PC-9 (cell line): ENCODE results near the gene KLHL40. TPM values are rescaled to one million over a fixed set of nuclear protein-coding genes. Genes with fewer than 3 reads are reported as not detected.

Experiments used
- BruUV-seq: library from RNA; stranded (reverse); fragments of 400-500 nt; replicated peaks from 2 replicates; lab custom pipeline; 2021; lab: Mats Ljungman, UMichigan
- CTCF ChIA-PET: fragments of 300-600 bp; sonication (Branson Sonifier 250); formaldehyde crosslinking; loops from one replicate; lab custom pipeline; 2022; ENCODE audit warnings: antibody characterized with exemption; lab: Charles Lee
- POLR2A ChIA-PET: fragments of 300-600 bp; sonication (Branson Sonifier 250); formaldehyde crosslinking; loops from one replicate; lab custom pipeline; 2022; ENCODE audit warnings: antibody characterized with exemption; ENCODE audit not compliant: unreplicated experiment; lab: Charles Lee
- DNase-seq, 2 experiments: peaks; one replicate each; pipeline versions ENCODE4 v3.0.0 to v3.0.0-alpha.2; 2015 to 2022; ENCODE audit warnings: mixed read lengths in 1 of 2
- H2AFZ ChIP-seq: fragments of 200-600 bp; sonication (generic); 2 replicates; pipeline ENCODE4 v1.8.1; 2017; ENCODE audit warnings: antibody characterized with exemption
- H3F3A ChIP-seq: fragments of 200-600 bp; sonication (generic); 2 replicates; pipeline ENCODE4 v1.8.1; 2017; ENCODE audit warnings: antibody characterized with exemption, mild to moderate bottlenecking, low read depth; ENCODE audit not compliant: insufficient read depth
- H3K27ac ChIP-seq: fragments of 200-600 bp; sonication (generic); 2 replicates; pipeline ENCODE4 v1.6.1; 2016; ENCODE audit warnings: mixed run types
- H3K27me3 ChIP-seq: fragments of 200-600 bp; sonication (generic); 2 replicates; pipeline ENCODE4 v1.6.1; 2016; ENCODE audit warnings: low read depth, mixed run types; ENCODE audit not compliant: insufficient read depth
- H3K36me3 ChIP-seq: fragments of 200-600 bp; sonication (generic); 2 replicates; pipeline ENCODE4 v1.6.1; 2016; ENCODE audit warnings: low read depth, mixed run types
- H3K4me1 ChIP-seq: fragments of 200-600 bp; sonication (generic); replicated peaks from 2 replicates; pipeline ENCODE4 v1.6.1; 2016; ENCODE audit warnings: mixed run types; ENCODE audit not compliant: insufficient read depth
- H3K4me2 ChIP-seq: fragments of 200-600 bp; sonication (generic); 2 replicates; pipeline ENCODE4 v1.6.1; 2017; ENCODE audit warnings: mixed run types
- H3K4me3 ChIP-seq: fragments of 200-600 bp; sonication (generic); 2 replicates; pipeline ENCODE4 v1.6.1; 2016; ENCODE audit warnings: mixed run types
- H3K79me2 ChIP-seq: fragments of 200-600 bp; sonication (generic); 2 replicates; pipeline ENCODE4 v1.6.1; 2017; ENCODE audit warnings: low read depth, mixed run types
- H3K9me2 ChIP-seq: fragments of 200-600 bp; sonication (generic); 2 replicates; pipeline ENCODE4 v1.8.1; 2017; ENCODE audit warnings: mild to moderate bottlenecking; ENCODE audit not compliant: insufficient read depth
- H3K9me3 ChIP-seq: fragments of 200-600 bp; sonication (generic); 2 replicates; pipeline ENCODE4 v1.8.1; 2016; ENCODE audit warnings: low read depth; ENCODE audit not compliant: insufficient read depth
- H4K20me1 ChIP-seq: fragments of 200-600 bp; sonication (generic); 2 replicates; pipeline ENCODE4 v1.8.1; 2017; ENCODE audit not compliant: insufficient read depth
- CTCF ChIP-seq: fragments of 200-600 bp; sonication (generic); conservative IDR thresholded peaks from 2 replicates; pipeline ENCODE4 v1.6.1; 2017; ENCODE audit warnings: mixed run types, antibody characterized with exemption, mild to moderate bottlenecking, moderate library complexity
- EZH2 ChIP-seq: fragments of 200-600 bp; sonication (generic); IDR thresholded peaks from 2 replicates; pipeline ENCODE4 v1.8.0; 2017; ENCODE audit warnings: antibody characterized with exemption, low read depth
- intact Hi-C: fragments of 100-400 bp; cut with micrococcal nuclease; formaldehyde crosslinking; loops from one replicate; pipeline ENCODE4 v1.10.0; 2022; ENCODE audit not compliant: unreplicated experiment
- total RNA-seq: library from RNA; stranded (reverse); gene quantifications from 2 replicates; pipeline ENCODE4 v1.2.3, GENCODE V29; 2021

The KLHL40 gene
- total RNA-seq, 1 experiment from 2014 or later: not detected

GRCh38 chr3:42688016-42688415 is 2.7 kb downstream of the KLHL40 start:
- Histone ChIP-seq H3K27ac (no peak overlapping the region), H3K4me1 (peaks cover 15% of the 10 kb centered on the region), H4K20me1 (no peaks in the 10 kb centered on the region), H3K36me3 (no peaks in the 10 kb centered on the region), H3K27me3 (0 out of 2 replicates have a peak, but pooled peaks cover 6% of the 10 kb centered on the region), H3F3A (no peaks in the 10 kb centered on the region), H2AFZ (no peak overlapping the region), H3K79me2 (no peaks in the 10 kb centered on the region), H3K4me2 (no peak overlapping the region), H3K4me3 (no peak overlapping the region), H3K9me3 (no peaks in the 10 kb centered on the region), H3K9me2 (no peaks in the 10 kb centered on the region)
- intact Hi-C loops: no loop called here
- no peak for TF ChIP-seq CTCF
- TF ChIP-seq EZH2: no peak
- no TSS peak for BruUV-seq
- DNase-seq: no peak
- CTCF ChIA-PET: no interaction called here
- POLR2A ChIA-PET: no interaction called here

GRCh38 chr3:42688487-42689420 is 3.4 kb downstream of the KLHL40 start:
- BruUV-seq: no TSS peak
- H3K9me3 ChIP-seq: no peaks in the 10 kb centered on the region
- TF ChIP-seq EZH2 (no peak), CTCF (no peak)
- H3K4me3 ChIP-seq: no peak overlapping the region
- H3F3A ChIP-seq: no peaks in the 10 kb centered on the region
- H3K27ac ChIP-seq: no peak overlapping the region
- no peaks in the 10 kb centered on the region for H3K79me2 ChIP-seq
- no peaks in the 10 kb centered on the region for H3K36me3 ChIP-seq
- ChIA-PET CTCF (no interaction called here), POLR2A (no interaction called here)
- H2AFZ ChIP-seq: no peak overlapping the region
- H3K4me1 ChIP-seq: peaks cover 9% of the 10 kb centered on the region
- H3K27me3 ChIP-seq: 0 out of 2 replicates have a peak, but pooled peaks cover 6% of the 10 kb centered on the region
- H3K4me2 ChIP-seq: no peak overlapping the region
- DNase-seq: no peak
- H3K9me2 ChIP-seq: no peaks in the 10 kb centered on the region
- no peaks in the 10 kb centered on the region for H4K20me1 ChIP-seq
- intact Hi-C loops: no loop called here

GRCh38 chr3:42689421-42690014 is 4.2 kb downstream of the KLHL40 start:
- no peak overlapping the region for H2AFZ ChIP-seq
- H3K27ac ChIP-seq: no peak overlapping the region
- H3K27me3 ChIP-seq: 0 out of 2 replicates have a peak, but pooled peaks cover 6% of the 10 kb centered on the region
- H3F3A ChIP-seq: no peaks in the 10 kb centered on the region
- H4K20me1 ChIP-seq: no peaks in the 10 kb centered on the region
- no peaks in the 10 kb centered on the region for H3K79me2 ChIP-seq
- H3K4me3 ChIP-seq: no peak overlapping the region
- ChIA-PET CTCF (no interaction called here), POLR2A (no interaction called here)
- no peak overlapping the region for H3K4me2 ChIP-seq
- intact Hi-C loops: no loop called here
- H3K9me3 ChIP-seq: no peaks in the 10 kb centered on the region
- no TSS peak for BruUV-seq
- TF ChIP-seq EZH2: no peak
- H3K36me3 ChIP-seq: no peaks in the 10 kb centered on the region
- H3K4me1 ChIP-seq: peaks cover 4% of the 10 kb centered on the region
- DNase-seq: no peak
- H3K9me2 ChIP-seq: no peaks in the 10 kb centered on the region
